Omental fat pad (tissue), 4 donors: ENCODE measurements around the gene FARP2. TPM values are rescaled to one million over a fixed set of nuclear protein-coding genes. Genes with fewer than 3 reads are reported as not detected.

Experiments used
- ATAC-seq: fragments of 150-250 bp; one replicate; pipeline ENCODE4 v1.9.1; 2016; ENCODE audit warnings: mild to moderate bottlenecking, moderate library complexity; ENCODE audit not compliant: low FRiP score
- DNase-seq: peaks from one replicate; pipeline ENCODE4 v3.0.0-alpha.2; 2019; ENCODE audit warnings: low spot score
- CTCF ChIP-seq, 3 donors: fragments of 450-650 bp; IDR thresholded peaks; one replicate each; pipeline ENCODE4 v1.5.1; 2016 to 2017; ENCODE audit warnings: antibody characterized with exemption in 3 of 3, mild to moderate bottlenecking in 3 of 3, moderate library complexity in 2 of 3
- total RNA-seq, 4 donors: library from RNA; depleted of rRNA; stranded (reverse); fragments of >200 nt; gene quantifications; one replicate each; pipeline ENCODE4 v1.1.0, GENCODE V29; 2016

FARP2 gene
- total RNA-seq, 4 donors from 2014 or later, result 27.6 to 65.8 (median 34.1) TPM

- TF ChIP-seq CTCF (IDR thresholded peaks at IDR 0.05), result no peak
- ATAC-seq (no peak), DNase-seq (no peak)
These were observed 45.0 kb upstream of the FARP2 start for GRCh38 chr2:241310917-241311566.

- no peak for ATAC-seq
- TF ChIP-seq CTCF (IDR thresholded peaks at IDR 0.05), result no peak
- no peak for DNase-seq
These were observed 44.0 kb upstream of the FARP2 start for GRCh38 chr2:241312082-241312481.

- DNase-seq (no peak), ATAC-seq (no peak)
- no peak for TF ChIP-seq CTCF (IDR thresholded peaks at IDR 0.05)
These were observed 42.5 kb upstream of the FARP2 start for GRCh38 chr2:241313543-241314095.

- DNase-seq (no peak), ATAC-seq (peak; percentile 2)
- no peak for TF ChIP-seq CTCF (IDR thresholded peaks at IDR 0.05)
These were observed 41.6 kb upstream of the FARP2 start for GRCh38 chr2:241314226-241315092.

GRCh38 chr2:241315093-241315878 lies 40.8 kb upstream of the FARP2 start, which contains the start of gene HDLBP:
TSS of gene HDLBP (minus strand) at chr2:241315672. CDS start at chr2:241266869, 48,803 bp downstream.
- peak; percentile 98 for DNase-seq
- no peak for TF ChIP-seq CTCF (IDR thresholded peaks at IDR 0.05)
- ATAC-seq, result peak; percentile 97

- ATAC-seq, result peak; percentile 64
- no peak for TF ChIP-seq CTCF (IDR thresholded peaks at IDR 0.05)
- DNase-seq, result peak; percentile 37
These were observed 40.0 kb upstream of the FARP2 start, which contains the start of gene SEPTIN2 for GRCh38 chr2:241315879-241316631. TSS of gene SEPTIN2 (plus strand) at chr2:241315925. CDS start at chr2:241324233, 8,308 bp downstream.
